NT2/D1 (cell line): ENCODE measurements around the gene OBSCN.

ENCODE experiments used
- SUZ12 ChIP-seq: IDR thresholded peaks from 2 replicates; pipeline ENCODE4 v1.6.1; 2011; ENCODE audit not compliant: insufficient read length, insufficient read depth; ENCODE audit errors: extremely low read depth
- YY1 ChIP-seq: IDR thresholded peaks from 2 replicates; pipeline ENCODE4 v1.6.1; 2011; ENCODE audit not compliant: insufficient read length, insufficient read depth
- ZNF274 ChIP-seq: IDR thresholded peaks from 2 replicates; pipeline ENCODE4 v1.6.1; 2011; ENCODE audit warnings: mild to moderate bottlenecking, low read depth, low read length

GRCh38 chr1:228225165-228225710 is 17.4 kb downstream of the OBSCN start:
- TF ChIP-seq SUZ12: no peak
- TF ChIP-seq ZNF274: no peak
- TF ChIP-seq YY1: no peak
